H1 (cell line): ENCODE results near the gene MEGF11. TPM values are rescaled to one million over a fixed set of nuclear protein-coding genes. Genes with fewer than 3 reads are reported as not detected.

ENCODE experiments used
- SIN3A ChIP-seq, 2 experiments: IDR thresholded peaks in 1 of 2; conservative IDR thresholded peaks in 1 of 2; 2 replicates each; pipeline ENCODE4 v1.6.1; 2011 to 2012; ENCODE audit warnings: low read length in 2 of 2, improper control_type of control experiment in 1 of 2, low read depth in 1 of 2, mild to moderate bottlenecking in 1 of 2
- SP2 ChIP-seq: IDR thresholded peaks from 2 replicates; pipeline ENCODE4 v1.6.1; 2012; ENCODE audit warnings: mild to moderate bottlenecking, low read length, inconsistent platforms
- TAF1 ChIP-seq: IDR thresholded peaks from 2 replicates; pipeline ENCODE4 v1.6.1; 2011; ENCODE audit warnings: mild to moderate bottlenecking, low read depth, low read length
- polyA plus RNA-seq, 7 experiments: library from polyadenylated mRNA; depleted of rRNA in 3 of 7; stranded (reverse) in 5 of 7; unstranded in 2 of 7; fragments of >200 nt in 5 of 7; fragments of 200-250 nt in 2 of 7; gene quantifications; 1 replicate in 5 of 7; 2 replicates in 1 of 7; 4 replicates in 1 of 7; pipeline versions ENCODE4 v1.2.1 to v1.2.3, GENCODE V29; 2011 to 2013; ENCODE audit warnings: missing spikeins in 2 of 7, mixed read lengths in 2 of 7
- total RNA-seq: library from RNA; stranded (reverse); fragmentation: NEBNext Ultra II Directional; extraction: Animal tissue kit (Norgen Biotek cat#: 25700); gene quantifications from 2 replicates; pipeline ENCODE4 v1.2.1, GENCODE V29; 2021

The MEGF11 gene
- total and polyA plus RNA-seq, 2 of the 8 experiments (the other 6 are each of a cell fraction or from before 2014, with no cell fraction given) = 4.4 to 4.8 TPM

DNA sequence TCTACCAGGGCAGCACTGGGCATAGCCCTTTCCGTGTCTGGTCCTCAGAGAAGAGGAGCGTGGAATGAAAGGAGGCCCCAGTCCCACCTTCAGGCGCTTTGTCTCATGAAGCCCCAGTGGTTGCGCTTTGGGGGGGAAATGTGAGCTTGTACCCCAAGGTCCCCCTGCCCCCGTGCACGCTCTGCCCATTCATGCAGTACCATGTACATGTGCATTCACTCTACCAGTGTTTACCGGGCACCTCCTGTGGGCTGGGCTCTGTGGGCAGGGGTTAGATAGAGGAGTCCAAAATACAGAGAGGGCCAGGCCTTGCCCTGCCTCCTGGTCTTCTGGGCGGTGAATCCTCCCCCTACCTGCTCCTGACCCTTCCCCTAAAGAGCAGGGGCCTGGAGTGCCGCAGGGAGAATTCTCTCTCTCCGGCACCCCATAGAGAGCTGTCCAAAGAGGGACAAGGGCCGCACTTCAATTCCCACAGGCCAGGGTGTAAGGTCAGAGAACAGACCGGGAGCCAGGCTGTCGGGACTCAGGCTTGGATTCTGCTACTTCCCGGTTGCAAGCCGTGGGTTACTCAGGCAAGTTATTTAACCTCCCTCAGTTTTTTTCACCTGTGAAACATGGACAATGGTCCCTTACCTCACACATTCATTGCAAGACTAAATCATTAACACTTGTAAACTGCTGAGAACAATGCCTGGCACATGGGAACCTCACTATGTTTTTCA lies 153.4 kb downstream of the MEGF11 start (continued):
- no peak for TF ChIP-seq SP2
- TF ChIP-seq SIN3A (conservative IDR thresholded peaks at IDR 0.05 in 1 of 2, IDR thresholded peaks at IDR 0.05 in 1 of 2; ENCODE audit: low read depth in 1 of 2, low read length in 2 of 2) = no peak
- TF ChIP-seq TAF1 = no peak
